GM12872 (cell line): ENCODE measurements around the gene CD47.

ENCODE experiments used
- CTCF ChIP-seq: IDR thresholded peaks from 3 replicates; pipeline ENCODE4 v1.5.1; 2011; ENCODE audit warnings: low read depth, mild to moderate bottlenecking, low read length, moderate library complexity; ENCODE audit not compliant: insufficient read depth

Gene CD47

GRCh38 chr3:108018552-108018951 lies 72.3 kb downstream of the CD47 start:
- TF ChIP-seq CTCF = no peak

GRCh38 chr3:108017587-108017986 lies 73.2 kb downstream of the CD47 start:
- no peak for TF ChIP-seq CTCF

- no peak for TF ChIP-seq CTCF
Measured at GRCh38 chr3:108014943-108015342, 75.9 kb downstream of the CD47 start.

GRCh38 chr3:108013141-108014055 lies 77.4 kb downstream of the CD47 start:
- no peak for TF ChIP-seq CTCF

- no peak for TF ChIP-seq CTCF
Measured at GRCh38 chr3:108012304-108012703, 78.5 kb downstream of the CD47 start.

GRCh38 chr3:108011616-108012015 lies 79.2 kb downstream of the CD47 start:
- no peak for TF ChIP-seq CTCF

- TF ChIP-seq CTCF = no peak
Measured at GRCh38 chr3:108008931-108009639, 81.7 kb downstream of the CD47 start.
